ENCODE measurements around the gene KRAS.

- TF ChIP-seq CTCF (IDR thresholded peaks at IDR 0.05; ENCODE audit: low read depth, low read length, poor library complexity, severe bottlenecking) (no peak), EZH2phosphoT487 (IDR thresholded peaks at IDR 0.05; ENCODE audit: borderline replicate concordance, low read length) (no peak)
Measured at GRCh38 chr12:25248732-25249131, 2.0 kb downstream of the KRAS start.

Data from DOHH2 (cell line).